Stimulated activated CD8-positive, alpha-beta memory T cell treated with anti-CD3 and anti-CD28 coated beads, Interleukin-4, amount 100 ng/mL, for 4 hours (primary cell): ENCODE results near the gene TLR5.

Source experiments
- DNase-seq, 2 donors: peaks; one replicate each; pipeline ENCODE4 v3.0.0-alpha.2; 2020; ENCODE audit warnings: low read depth in 2 of 2, low spot score in 1 of 2

The TLR5 gene

DNA sequence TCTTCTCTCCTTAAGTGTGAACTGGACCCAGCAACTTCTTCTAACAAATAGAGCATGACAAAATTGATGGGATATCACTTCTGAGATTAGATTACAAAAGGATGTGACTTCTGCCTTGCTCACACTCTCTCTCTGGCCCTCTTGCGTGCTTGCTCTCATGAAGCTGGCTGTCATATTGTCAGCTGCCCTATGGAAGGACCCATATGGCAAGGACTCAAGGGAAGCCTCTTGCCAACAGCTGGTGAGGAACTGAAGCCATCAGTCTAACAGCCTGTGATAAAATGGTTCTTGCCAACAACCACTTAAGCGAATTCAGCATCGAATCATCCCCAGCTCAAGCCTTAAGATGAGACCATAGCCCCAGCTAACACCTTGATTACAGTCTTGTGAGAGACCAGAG lies 4.8 kb upstream of the TLR5 start:
- no peak for DNase-seq

DNA sequence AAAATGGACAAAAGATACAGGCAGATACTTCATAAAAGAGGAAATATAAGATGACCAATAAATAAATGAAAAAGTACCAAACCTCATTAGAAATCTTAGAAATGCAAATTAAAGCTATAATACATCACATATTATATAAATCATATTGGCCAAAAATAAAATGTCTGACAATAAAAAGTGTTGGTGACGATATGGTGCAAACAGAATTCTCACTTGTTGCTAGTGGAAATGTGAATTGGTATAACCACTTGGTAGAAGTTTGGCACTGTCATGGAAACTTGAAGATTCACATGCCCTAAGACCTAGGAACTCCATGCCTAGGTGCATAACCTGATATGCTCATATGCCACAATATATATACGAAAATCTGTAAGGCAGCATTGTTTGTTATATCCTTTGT lies 4.4 kb upstream of the TLR5 start:
- DNase-seq = no peak

DNA sequence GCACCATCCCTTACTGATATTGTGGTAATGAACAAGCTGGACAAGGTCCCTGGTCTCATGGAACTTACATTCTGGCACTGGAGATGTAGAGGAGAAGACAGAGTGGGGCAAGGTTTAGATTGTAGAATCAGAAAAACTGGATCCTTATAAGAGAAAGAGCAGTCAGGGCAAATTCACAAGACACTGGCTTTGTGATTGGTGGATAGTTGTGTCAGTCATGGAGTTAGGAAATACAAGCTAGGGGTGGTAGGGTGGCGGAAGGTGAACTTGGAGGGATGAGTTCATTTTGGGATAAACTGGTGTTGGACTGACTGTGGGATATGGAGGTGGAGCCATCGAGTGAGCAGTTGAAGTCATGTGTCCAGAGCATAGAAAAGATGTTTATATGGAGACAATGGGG lies 3.7 kb upstream of the TLR5 start:
- DNase-seq = no peak

DNA sequence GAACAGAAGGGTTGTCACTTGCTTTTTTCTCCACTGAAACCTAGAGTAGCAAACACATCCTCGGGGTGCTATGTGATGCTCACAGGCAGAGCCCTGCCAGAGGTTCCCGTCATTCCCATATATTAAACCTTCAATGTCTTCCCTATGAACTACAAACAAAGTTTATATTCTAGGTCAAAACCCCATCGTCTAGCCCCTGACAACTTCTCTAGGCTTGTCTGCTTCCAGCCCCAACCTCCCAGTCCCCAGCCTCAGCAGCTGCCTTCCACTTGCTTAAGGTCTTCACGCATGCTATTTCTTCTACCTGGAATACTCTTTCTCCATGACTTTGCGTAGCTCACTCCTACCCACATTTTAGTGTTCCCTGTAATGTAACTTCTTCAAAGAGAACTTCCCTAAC lies 1.9 kb upstream of the TLR5 start:
- no peak for DNase-seq

DNA sequence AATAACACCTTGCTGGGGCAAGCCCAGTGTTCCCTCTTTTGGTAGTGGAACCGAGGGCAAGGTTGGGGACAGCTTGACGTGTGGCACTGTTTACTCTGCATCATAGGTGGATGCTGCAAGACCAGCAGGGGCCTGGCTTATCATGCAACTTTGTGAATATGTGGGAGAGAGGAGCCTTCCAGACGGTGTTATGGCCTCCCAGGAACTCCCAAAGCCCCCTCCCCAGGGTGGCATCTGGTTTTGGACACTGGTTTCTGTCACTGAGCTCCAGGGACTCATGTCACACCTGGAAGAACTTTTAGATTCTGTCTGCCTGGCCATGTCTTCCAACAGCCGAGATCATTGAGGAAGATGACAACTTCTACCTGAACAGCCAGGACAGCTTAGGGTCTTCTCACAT lies 1.4 kb upstream of the TLR5 start:
- DNase-seq = no peak

DNA sequence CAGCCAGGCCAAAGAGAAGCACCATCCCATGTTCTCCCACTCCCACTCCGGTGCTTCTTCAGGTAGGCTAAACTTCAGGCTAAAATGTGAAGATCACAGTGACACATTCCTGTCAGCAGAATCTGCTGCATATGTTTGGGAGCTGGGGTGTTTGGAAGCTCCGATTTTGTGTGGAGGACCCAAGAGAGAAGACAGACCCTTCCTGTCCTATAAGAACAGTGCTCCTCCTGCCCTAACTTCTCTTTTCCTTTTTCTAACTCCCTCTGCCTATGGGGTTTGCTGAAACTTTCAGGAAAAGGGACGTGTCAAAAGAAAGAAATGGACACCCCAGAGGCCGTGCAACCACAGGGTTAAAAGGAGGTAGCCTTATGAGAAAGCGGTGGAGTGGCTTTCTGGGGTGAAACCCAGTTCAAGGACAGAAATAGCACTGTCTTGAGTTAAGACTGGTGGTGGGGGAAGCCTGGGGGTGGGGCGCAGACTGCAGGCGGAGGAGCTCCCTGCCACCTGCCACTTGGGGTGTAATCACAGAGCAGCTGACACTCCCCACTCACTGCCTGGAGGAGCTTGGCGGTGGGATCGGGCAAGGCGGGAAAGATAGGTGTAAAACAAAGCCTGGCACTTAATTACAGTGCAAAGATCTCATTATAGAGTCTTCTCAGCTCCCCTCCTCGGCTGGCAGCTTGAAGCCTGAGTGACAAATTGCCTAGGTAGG lies 645 bp upstream of the TLR5 start:
- DNase-seq = no peak

DNA sequence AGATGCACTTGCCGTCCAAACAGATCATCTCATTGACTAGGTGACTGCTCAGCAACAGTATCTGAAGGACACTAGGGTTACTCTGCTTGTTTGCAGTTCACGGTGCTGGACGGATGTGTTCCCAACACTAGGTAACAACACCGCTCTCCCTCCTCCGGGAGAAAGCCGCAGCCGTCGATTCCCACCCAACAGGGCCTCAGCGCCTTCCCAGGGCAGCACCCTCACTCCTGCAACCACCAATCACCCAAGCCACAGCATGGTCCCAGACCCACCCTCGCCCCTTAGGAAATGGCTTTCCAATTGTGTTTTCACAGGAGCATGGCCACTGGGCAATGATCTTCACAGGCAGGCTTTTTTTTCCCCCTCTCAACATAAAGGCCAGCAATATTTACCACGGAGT lies 779 bp downstream of the TLR5 start:
- no peak for DNase-seq

DNA sequence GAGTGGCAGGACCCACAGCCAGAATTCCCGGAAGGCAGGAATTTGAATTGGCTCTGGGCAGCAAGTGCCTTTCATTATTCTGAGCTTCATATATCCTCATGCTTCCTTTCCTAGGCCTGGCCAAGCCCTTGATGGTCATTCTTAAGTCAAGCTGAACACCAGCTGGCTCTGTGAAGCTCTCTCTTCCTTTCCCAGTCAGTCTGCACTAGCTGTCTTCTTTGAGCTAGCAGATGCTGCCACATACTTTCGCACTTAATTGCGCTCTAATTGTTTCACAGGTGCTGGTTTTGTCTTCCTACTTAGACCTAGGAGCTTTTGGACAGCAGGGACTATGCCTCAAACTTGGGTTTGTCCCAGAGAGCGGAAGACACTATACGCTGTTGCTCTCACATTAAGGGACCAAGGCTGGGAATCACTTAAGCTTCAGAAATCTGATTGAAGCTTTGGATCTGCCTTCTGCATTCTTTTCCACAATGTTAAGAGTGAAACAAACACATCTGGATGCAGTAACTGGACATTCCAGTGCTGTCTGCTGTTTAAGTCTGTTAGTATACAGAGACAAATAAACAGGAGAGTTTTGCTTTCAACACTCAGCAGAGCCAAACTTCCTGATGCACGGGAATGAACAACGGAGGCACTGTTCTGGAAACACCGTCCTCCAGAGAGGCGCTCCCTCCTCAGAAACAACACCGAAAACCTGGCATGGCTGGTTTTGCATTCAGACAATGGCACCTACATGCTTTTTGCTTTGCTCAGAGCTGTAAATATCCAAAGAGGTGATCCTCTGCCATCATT lies 2.2 kb downstream of the TLR5 start:
- DNase-seq = no peak

DNA sequence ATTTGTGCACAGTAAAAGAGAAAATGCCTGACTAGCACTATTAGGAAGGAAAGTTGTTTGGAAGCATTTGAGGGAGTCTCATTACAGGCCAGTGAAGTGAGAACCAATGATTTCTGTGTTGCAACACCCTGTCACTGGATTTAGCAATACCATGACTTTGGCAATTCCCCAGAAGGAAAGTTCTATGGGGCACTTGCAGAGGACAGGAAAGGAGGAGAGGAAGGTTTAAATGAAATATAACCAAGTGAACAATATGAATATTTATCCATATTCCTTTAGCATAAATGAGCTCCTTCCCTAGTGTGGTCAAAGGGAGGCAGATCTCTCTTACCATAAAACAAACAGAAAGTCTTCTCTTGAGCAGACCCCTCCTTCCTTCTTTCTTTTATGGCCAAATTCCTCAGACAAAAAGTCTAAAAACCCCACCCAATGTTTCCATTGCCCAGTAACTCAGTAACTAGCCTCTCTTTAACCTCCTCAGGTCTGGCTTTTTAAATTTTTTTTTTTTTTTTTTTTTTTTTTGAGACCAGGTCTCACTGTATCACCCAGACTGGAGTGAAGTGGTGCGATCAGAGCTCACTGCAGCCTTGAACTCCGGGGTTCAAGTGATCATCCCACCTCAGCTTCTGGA lies 5.5 kb downstream of the TLR5 start:
- DNase-seq = no peak

DNA sequence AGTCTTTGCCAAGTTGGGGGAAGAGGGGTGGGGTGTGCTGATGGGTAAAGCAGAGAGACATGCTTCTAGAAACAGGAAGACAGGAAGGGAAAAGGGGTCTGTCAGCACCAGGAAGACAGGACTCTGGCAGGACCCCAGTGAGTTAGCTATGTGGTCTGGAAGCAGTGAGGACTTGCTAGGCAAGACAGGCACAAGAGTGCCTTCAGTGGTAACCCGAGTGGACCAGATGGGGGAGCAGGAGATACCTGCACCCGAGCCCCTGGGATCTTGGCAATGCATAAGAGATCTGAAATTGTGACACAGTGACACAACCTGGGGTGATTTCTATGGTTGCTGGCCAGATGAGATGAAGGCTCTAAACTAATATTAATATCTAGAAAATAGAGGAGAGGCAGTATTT lies 7.0 kb downstream of the TLR5 start:
- no peak for DNase-seq

DNA sequence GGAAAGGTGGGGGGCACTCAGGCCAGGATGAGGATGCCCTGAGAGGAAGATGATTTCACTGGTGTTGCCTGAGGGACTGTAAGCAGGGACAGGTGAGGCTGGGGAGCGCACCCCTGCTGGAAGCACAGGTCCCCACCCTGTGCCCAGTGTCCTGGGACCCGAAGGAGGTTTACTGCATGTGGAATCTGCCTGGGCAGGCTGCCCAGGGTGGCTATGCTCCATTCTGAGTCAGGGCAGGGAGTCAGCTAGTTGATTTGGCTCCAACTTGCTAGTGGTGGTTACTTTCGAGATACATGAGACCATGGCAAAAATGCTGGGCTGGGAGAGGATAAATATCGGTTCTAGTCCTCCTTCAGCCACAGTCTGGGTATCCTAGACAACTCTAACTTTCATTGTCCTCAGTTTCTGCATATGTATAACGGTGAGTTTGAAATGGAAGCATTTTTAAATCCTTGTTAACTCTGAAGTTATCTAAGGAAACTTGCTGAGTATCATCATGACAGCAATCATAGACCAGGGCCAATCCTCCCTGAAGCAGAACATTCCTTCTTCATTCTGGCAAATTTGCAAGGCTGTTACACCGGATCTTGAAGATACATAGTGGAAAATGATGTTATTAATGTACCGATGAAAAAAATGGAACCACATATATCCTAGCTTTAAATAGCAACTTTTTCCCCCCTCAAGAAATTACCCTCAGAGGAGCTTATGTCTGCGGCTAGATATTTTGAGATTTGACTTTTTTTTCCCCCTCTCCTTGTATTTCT lies 7.7 kb downstream of the TLR5 start:
- DNase-seq = no peak

DNA sequence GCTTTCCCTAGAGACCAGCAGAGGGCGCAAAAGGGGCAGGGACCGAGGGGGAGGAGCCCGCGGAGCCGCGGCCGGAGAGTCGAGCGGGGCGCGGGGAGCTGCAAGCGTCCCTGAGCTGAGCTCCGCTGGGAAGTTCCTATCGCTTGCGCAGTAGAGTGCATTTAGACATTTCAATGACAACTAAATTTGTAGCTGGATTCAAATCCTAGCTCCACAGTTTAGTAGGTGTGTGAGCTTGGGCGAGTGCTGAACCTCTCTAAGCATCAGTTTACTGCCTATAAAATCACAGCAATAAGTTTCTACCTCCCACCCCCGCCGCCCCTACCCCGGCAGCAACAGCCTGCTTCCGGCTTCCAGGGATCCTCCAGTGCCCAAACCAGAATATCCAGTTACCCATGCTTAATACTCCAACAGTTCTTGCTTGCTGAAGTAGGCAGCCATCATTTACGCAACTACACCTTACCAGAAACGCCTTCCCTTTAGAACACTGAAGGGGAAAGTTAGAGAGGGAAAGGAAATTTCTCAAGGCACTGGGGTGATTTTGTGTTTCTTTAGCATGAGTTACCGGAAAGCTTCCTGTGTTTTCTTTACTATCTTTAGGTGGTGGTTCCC lies 9.1 kb downstream of the TLR5 start:
- DNase-seq = peak; percentile 50 to 59

DNA sequence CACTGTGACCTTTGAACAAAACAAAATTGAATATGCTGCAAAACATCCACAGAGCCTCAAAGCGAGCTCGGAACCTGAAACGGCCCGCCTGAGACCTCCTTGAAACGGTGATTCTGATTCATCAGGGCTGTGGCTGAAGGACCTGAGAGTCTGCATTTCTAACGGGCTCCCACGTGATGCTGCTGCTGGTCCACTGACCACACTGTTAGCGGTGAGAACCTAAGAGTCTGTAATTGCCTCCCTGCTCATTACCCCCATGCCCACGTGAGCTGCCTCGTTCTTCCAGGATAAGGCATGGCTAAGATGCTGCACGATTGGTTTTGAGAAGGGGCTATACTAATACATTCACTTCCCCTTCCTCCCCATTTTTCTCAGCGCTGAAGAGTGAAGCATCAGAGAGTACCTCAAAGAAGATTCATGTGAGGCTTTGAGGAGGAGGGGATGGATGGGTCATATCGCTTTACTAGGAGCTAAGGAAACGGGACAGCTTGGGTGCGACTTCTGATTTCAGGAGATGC lies 9.7 kb downstream of the TLR5 start:
- no peak for DNase-seq

DNA sequence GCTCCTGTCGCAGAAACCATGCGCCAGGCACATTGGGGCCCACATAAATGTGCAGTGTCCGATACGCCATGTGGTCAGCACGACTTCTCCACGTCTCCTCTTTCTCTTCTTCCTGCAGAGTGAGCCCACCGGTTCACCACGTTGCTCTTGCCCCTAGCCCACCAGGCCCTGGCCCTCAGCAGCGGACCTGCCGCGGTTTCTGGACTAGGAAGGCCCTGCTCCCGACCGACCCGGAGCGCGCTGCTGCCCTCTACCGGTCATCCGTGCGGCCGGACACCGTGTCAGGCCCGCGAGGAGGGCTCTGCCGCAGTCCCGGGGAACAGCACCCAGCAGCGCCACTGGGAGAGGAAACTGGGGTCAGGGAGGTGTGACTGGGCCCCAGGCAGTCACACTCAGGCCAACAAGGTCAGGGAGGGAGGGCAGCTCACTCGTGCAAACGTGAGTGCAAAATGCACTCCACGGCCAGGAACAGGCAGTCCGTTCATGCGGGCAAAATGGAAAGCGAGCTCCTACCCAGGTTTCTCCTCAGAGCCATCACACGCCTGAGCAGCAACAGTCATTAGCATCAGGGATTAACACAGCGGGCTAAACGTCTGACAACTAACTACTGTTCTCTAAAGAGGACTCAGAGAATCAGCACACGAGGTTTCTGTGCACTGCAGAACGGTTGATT lies 13.7 kb downstream of the TLR5 start:
- peak in 1 of 2 donors; percentile 35 for DNase-seq

DNA sequence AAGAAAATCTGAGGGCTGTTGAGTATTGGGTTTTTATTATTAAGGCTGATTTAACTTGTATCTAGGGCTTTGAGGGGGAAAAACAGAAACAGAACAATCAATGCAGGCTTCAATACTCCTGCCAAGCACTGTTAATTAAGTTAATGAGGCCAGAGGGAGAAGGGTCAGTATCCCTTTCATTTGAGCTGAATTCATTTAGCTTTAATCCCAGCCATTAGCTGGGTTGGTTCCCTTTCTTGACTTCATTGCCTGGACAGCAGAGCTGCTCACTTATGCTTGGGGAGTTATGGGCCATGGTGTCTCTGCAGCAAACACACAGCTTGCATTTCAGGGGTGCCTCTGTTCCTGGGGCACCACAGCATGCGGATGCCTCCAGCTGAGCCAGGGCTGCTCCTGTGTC lies 16.3 kb downstream of the TLR5 start:
- no peak for DNase-seq

DNA sequence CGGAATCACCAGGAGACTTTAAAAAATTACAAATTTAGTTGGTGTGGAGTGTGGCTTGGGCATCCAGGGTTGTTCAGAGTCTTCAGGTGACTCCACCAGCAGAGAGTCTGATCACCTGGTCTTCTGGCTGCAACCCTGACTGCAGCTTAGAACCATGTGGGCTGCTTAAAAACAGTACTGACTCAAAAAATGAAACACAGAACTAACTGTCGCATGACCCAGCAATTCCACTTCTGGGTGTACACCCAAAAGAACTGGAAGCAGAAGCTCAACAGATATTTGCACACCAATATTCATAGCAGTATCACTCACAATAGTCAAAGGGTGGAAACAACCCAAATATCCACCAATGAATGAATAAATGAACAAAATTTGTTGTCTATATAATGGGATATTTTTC lies 17.3 kb downstream of the TLR5 start:
- DNase-seq = no peak

DNA sequence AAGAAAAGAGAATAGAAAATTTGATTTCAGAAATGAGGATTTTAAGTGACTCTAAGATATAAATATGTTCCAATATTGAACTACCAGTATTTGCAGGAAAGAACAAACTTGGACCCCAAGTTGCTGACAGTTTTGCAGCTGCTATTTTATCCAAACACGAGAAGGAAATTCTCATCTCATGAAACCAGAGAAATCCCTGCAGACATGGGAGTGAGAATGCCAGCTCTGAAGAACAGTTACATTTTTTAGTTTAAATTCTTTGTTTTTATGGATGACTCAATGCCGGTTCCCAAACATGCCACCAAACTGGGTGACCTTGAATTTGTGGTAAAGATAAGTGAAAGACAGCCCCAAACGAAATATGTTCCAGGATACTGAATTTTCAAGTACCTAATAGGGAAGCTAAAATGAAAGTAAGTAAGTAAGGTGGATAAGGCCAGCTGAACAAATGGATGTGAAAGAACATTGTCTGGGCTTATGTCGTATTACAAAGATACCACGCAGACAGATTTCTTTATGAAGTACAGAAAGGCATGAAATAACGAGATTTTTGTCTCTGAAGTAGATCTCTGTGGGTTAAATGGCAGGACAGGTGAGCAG lies 19.9 kb downstream of the TLR5 start:
- DNase-seq = no peak

DNA sequence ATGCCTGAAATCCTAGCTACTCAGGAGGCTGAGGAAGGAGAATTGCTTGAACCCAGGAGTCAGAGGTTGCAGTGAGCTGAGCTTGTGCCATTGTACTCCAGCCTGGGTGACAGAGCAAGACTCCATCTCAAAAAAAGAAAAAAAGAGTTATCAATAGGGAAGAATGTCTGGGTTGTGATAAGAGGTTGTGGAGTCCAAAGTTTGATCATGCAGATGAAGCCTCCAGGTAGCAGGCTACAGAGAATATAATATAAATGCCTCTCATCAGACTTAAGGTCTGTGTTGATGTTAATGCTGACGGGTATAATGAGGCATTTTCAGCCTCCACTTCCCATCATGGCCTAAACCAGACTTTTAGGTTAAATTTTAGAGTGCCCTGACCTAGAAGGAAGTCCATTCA lies 24.6 kb downstream of the TLR5 start:
- no peak for DNase-seq

DNA sequence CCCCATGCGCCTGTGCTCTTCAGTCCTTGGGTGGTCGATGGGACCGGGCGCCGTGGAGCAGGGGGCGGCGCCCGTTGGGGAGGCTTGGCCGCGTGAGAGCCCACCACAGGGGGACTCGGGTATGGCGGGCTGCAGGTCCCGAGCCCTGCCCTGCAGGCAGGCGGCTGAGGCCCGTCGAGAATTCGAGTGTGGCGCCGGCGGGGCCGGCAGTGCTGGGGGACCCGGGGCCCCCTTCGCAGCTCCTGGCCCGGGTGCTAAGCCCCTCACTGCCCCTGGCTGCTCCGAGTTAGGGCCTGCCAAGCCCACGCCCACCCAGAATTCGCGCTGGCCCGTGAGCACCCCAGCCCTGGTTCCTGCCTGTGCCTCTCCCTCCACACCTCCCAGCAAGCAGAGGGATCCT lies 26.1 kb downstream of the TLR5 start:
- no peak for DNase-seq

DNA sequence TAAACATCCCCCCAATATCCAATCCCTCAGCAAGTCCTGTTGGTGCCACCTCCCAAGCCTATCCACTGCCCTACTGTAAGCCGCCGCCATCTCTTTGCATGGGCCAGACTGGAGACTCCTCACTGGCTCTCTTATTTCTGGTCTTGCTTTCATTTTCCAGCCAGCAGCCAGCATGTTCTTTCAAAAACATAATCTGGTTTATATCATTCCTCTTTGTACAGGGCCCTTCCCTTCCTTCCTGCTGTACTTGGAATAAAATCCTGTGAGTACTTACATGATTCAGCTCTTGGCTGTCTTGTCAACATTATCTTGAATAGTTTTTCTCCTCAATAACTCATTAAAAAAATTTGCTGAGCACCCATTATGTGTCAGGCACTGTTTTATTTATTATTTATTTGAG lies 28.2 kb downstream of the TLR5 start:
- no peak for DNase-seq
